ENCODE results near the gene C11orf42.
"Not testable (repeated sequence)": the region's sequence is repeated elsewhere in the genome, so short reads cannot be mapped to it uniquely, and the experiment has no call there.

The C11orf42 gene

DNA sequence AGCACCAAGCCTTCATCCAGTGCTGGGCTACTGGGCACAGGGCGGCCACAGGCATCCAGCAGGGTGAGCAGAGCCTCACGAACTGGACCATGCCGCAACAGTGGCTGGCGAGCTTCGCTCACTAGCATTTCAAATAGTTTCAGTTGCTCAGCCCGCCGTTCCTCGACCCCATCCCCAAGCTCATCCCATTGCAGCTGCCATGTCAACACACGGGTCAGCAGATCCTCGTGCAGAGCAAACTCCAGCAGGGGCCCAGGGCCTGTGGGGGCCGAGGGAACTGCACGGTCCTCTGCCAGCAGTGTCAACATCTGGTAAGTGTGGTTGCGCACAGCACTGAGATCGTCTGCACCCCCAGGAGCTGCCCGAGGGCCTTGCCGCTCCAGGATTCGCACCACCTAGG is 18.5 kb downstream of the C11orf42 start:
- no peak for DNase-seq (ENCODE audit: low spot score)

DNA sequence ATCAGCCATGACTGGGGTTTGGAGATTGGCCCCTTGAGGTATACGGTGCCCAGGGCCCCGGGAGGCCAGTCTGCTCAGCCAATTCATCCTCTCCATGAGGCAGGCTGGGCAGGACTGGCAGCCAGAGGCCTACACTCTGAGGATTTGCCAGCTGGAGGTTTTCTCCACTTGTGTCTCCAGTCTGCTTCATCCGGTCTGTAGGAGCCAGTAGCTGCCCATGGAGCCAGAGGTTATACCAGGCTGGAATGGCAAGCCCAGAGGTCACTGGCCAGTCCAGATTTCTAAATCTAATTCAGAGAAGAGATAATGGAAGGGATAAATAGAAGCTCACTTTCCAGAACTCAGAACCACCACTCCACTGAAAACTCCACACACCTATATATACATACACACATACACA is 19.1 kb downstream of the C11orf42 start:
- no peak for DNase-seq (ENCODE audit: low spot score)

DNA sequence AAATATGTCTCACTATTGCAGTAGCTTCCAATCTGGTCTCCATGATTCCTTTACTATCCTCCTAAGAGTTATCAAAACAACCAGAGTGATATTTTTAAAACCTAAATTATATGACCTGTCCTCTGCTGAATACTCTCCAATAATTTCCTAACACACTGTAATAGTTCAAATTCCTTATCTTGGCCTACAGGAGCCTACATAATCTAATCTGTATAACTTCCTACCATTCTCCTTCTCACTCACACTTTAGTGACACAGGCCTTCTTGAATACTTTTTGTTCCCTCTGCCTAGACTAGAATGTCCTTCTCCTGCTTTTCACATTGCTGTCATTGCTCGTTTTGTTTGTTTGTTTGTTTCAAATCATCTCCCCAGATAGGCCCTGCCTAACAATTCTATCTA is 19.7 kb downstream of the C11orf42 start:
- no peak for DNase-seq (ENCODE audit: low spot score)

DNA sequence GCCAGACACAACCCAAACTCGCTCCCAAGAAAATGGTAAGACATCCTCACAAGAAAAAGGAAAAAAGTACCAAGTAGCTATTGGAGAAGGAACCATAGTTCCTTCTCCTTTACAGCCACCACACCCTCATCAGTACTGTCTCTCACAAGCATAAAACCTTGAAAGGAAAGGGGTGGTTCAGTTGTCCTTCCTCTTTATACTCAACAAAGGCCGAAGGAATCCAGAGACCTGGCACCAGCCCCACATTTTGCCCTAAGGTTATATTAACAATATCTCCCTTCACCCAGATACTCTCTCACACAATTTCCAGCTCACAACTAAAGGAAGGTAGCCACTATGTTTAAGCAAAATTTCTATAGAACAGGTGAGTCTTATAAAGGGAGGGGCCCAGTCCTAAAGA is 20.5 kb downstream of the C11orf42 start:
- DNase-seq (ENCODE audit: low spot score): no peak

DNA sequence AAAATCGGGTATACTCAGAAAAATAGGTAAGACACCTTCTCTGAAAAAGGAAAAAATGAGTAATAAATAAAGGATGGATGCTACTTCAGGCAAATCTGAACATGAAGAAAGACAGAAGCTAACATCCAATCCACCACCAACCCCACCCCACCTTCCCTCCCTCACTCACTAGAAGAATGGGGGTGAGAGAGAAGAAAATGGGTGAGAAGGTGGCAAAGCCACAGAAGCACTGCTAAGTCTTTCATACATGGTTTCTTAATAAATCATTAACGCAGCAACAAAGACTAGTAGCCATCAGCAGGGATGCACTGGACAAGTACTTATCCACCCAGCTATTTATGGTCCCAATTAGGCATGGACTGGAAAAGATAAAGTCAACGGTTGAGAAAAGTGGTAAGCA is 23.2 kb downstream of the C11orf42 start:
- DNase-seq (ENCODE audit: low spot score): no peak

DNA sequence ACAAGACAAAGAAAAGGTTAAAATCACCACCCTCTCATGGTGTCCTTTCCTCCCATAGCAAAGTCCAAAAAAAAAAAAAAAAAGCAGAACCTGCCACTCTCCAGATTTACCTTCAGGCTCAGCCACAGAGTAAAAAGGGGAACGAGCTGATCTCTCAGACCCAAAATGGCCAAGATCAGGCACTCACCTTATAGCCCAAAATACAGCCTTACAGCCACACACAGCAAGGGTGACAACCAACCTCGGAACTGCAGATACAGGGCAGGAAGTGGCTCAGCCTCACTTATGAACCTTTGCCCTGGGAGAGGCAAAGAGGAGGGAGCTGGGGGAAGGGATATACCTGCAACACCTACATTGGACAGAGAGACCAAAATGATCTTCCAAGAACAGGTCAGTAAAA is 24.6 kb downstream of the C11orf42 start:
- DNase-seq (ENCODE audit: low spot score): no peak

DNA sequence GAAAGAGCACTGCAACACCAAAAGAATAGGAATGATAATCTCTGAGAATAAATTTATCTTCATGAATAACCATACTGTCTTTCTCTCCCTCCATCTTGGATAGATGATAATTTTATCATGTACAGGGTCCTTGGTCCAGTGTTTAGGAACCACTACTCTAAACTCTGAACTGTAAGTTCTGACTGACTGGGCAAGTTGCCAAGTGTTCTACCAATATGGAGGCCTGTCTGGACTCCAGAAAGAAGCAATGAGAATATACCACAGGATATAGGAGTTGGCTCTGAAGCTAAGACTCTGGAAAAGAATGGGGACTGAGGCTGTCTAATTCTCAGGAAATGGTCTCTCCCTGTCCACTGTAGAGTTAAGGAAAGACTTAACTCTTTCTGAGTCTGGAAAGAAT is 27.5 kb downstream of the C11orf42 start:
- no peak for DNase-seq (ENCODE audit: low spot score)

DNA sequence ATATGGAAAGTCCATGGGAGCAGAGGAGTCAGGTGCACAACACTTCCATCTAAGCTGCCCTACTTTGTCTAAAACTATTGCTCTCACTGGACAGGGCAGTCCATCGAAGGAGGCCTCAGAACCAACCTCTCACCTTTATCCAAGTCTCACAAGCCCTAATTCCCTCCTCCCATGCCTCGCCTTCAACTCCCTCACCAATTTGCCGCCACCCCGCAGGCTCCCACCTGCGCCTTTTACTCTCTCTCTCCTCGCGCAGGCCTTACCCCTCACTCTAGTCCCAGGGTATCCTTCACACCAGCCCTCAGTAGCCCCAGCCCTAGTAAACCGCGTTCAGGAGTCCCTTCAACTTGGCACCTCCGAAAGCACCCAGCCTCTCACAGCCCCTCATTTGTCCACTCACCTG is 28.6 kb downstream of the C11orf42 start:
- no peak for DNase-seq (ENCODE audit: low spot score)

DNA sequence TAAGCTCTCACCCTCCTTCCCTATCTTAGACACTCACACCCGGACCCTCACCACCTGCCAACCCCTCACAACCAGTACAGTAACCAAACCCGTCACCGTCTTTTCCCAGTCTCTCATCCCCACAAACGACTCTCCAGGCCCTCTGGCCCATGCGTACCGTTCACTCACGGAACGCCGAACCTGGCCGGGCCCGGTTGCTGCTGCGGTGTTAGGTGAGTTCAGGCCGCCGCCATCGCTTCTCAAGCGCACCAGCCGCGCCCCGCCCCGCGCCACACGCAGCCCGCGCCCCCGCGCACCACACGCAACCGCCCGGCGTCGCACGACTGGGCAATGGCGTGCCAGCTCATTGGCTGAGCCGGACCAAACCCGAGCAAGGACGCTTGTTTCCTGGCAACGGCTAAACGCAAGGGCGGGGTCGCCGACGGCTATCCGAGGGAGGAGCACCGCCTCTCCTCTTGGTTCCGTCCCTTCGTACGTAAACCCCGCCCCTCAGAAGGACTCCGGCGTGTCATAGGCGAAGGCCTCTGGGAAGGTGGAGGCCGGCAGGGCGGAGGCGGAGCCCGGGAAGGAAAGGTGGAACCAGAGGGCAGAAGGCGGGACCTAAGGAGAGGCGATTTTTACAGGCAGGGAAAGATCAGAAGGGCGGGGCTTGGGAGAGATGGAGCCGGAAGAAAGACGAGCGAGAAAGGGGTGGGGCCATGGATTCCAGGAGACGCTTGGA is 29.2 kb downstream of the C11orf42 start, which contains the start of gene FHIP1B:
Gene FHIP1B (minus strand): TSS at position 250 of the 721 bp plus-strand sequence. CDS start 10,120 bp downstream, outside the sequence.
- DNase-seq (ENCODE audit: low spot score): peak; percentile 95

DNA sequence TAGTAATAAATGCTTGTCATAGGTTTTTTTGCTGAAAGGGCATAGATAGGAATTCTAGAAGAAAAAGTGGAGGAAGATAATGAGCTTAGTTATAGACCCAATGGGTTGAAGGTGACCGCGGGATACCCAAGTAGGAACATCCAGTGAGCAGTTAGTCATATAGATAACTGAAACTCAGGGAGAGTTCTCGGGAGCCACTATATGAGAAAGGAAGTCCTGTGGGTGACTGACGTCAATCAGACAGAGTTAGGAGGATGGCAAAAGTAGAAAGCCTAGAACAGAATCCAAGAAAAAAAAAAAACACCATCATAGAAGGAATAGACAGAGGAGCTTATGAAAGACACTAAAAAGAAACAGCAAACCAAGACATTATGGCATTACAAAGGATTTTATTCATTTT is 31.9 kb downstream of the C11orf42 start:
- no peak for DNase-seq (ENCODE audit: low spot score)

DNA sequence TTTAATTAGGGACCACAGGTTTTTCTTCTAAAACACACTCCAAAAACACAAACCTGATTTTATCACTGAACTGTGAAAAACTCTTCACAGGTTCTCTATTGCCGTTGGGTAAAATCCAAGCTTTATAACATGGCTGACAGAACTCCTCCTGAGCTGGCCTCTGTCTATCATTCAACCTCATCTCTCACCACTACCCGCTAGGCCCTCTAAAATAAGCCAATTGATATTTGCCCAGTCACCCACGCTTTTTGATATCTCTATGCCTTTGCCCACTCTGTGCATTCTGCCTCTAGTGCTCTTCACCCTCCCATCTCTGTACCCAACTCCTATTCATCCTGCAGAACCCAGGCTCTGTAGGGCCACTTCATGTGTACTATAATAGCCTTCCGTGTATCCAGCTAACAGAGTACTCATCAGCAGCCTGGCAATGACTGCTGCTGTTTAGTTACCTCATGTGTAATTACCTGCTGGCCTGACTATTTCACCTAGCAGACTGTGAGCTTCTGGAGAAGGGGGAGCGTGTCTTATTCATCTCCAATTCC is 32.5 kb downstream of the C11orf42 start:
- DNase-seq (ENCODE audit: low spot score): no peak

DNA sequence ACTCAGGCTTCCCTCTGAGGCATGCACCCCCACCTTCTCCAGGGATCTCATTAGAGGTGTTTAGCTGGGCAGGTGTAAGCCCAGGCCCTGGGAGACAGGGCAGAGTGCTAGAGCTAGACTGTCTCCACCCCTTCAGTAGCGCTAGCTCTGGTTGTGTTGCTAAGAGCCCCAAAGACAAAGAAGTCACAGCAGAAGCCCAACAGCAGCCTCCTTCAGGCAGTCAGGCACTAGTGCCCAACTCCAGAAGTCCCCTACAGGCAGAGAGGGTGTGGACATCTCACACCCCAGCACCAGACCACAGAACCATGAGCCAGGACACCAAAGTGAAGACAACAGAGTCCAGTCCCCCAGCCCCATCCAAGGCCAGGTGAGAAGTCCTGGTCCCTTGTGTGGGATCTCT is 33.5 kb downstream of the C11orf42 start, which contains the start of gene CNGA4:
Gene CNGA4 (plus strand): TSS at position 188 of the 400 bp plus-strand sequence. CDS start 118 bp downstream, at position 306.
- DNase-seq (ENCODE audit: low spot score): no peak

DNA sequence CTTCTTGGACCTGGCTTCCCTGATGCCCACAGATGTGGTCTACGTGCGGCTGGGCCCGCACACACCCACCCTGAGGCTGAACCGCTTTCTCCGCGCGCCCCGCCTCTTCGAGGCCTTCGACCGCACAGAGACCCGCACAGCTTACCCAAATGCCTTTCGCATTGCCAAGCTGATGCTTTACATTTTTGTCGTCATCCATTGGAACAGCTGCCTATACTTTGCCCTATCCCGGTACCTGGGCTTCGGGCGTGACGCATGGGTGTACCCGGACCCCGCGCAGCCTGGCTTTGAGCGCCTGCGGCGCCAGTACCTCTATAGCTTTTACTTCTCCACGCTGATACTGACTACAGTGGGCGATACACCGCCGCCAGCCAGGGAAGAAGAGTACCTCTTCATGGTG is 34.8 kb downstream of the C11orf42 start:
- no peak for DNase-seq (ENCODE audit: low spot score)

DNA sequence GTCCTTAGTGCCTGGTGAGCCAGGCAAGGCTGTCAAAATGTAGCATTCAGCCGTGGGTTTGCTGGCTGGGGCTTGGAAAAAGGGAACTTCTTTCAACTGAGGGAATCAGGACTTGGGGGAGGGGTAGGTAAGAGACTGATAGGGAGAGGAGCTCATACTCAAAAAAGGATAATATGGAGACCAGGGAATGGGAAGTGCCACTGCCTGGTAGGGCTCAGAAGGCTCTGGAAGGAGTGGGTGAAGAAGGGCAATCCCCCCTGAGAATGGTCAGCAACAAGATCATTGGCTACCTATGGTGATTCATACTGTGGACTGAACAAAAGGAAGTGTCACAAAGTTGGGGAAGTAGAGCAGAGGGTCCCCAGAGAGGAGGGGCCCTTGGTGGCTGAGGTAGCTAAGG is 35.4 kb downstream of the C11orf42 start:
- no peak for DNase-seq (ENCODE audit: low spot score)

DNA sequence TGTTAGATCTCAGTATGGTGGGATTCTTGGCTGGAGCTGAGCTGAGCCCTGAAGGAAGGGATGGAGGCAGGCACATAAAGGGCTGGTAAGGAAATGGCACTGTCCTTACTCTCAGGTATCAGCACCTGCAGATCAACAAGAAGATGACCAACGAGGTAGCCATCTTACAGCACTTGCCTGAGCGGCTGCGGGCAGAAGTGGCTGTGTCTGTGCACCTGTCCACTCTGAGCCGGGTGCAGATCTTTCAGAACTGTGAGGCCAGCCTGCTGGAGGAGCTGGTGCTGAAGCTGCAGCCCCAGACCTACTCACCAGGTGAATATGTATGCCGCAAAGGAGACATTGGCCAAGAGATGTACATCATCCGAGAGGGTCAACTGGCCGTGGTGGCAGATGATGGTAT is 36.0 kb downstream of the C11orf42 start:
- DNase-seq (ENCODE audit: low spot score): no peak

DNA sequence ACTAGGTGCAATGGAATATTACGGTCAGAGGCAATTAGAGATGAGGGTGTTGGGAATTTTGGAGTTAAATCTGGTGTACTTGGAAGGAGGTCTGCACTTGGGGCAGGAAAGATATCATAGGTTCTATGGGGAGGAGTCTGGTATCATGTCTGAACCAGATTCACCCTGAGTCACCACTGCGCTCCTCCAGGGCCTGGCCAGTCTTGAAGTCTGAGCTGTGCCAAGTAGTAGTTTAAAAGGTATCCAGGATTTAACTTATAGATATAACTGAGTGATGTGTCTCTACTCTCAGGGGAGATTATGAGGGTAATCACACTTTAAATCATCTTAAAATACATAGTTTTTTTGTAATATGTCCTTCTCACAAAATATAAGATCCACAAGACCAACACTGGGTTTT is 40.2 kb downstream of the C11orf42 start:
- no peak for DNase-seq (ENCODE audit: low spot score)

DNA sequence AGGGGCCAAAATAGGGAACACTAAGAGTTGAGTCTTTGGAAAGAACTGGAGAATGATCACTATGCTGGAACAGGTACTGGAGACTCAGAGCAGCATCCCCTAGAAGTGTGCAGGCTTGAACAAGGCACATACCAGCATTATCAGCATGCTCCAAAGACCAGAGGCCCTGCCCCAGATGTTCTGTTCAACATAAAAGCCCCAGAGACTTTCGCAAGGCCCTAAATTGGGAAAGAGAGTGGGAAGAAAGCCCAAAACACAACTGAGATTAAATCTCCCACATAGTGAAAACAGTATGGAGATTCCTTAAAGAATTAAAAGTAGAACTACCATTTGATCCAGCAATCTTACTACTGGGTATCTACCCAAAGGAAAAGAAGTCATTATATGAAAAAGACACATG is 42.9 kb downstream of the C11orf42 start:
- no peak for DNase-seq (ENCODE audit: low spot score)

DNA sequence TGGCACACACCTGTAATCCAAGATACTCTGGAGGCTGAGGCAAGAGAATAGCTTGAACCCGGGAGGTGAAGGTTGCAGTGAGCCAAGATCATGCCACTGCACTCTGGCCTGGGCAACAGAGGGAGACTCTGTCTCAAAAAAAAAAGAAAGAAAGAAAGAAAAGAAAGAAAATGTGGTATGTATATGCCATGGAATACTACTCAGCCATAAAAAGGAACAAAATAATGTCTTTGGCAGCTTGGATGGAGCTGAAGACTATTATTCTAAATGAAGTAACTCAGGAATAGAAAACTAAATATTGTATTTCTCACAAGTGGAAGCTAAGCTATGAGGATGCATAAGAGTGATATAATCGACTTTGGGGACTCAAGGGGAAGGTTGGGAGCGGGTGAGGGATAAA is 43.5 kb downstream of the C11orf42 start:
- DNase-seq (ENCODE audit: low spot score): not testable (repeated sequence)

DNA sequence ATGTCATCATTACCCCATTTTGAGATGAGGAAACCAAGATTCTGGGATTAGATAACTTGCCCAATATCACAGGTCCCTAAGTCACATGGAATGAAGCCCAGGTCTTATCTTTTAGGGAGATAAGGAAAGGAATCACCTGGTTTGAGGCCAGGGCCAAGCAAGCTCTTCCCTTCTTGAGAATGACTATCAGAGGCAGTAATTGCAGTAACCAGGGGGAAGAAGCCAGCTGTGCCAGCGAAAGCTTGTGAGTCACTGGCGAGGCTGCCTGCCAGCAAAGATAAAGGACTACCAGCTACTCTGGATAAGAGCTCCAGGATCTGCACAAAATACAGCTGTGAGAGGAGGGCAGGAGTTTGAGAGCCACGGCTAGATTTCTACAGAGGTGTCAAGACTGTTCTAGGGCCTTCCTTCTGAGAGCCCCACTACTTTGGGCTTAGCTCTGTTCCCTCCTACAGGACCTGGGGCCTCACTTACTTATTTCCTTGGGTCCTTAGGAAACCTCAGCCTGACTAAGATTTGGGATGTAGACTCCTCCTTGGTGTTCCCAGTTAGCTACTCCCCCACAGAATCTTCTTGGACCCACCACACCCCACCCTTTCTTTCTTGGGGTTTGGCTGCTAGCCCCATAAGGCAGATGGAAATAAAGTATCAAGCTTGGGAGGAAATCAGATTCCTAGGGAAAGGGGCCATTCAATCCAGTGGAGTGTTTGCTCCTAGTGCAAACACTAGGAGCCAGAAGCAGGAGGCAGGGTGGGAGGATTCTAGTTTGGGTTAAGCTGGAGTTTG is 44.6 kb downstream of the C11orf42 start:
- DNase-seq (ENCODE audit: low spot score): no peak

DNA sequence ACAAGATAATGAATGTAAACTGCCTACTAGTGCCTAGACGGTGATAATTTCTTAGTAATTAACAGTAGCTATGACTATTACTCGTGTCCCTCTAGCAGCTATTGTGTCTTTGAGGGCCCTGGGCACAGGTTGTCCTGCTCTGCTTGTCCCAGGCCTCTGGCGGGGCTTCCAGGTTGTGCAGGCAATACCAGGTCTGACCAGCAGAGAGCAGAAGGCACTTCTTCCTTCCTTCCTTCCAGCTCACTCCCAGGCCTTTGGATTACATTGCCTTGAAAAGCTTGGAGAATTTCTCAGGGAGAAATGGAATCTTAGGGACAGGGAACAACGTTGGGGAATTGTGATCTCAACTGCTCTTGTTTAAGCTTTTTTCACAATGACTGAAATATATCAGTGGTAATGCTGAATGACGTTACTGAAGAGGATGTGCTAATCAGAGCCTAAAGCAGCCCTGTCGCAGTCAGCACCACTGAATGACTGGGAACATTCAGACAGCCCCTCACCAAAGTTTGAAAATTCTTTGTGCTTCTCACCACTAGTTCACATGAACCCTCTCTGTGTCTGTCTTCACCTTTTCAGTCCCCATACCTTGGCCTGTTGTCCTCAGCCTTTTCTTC is 45.9 kb downstream of the C11orf42 start:
- peak; percentile 84 for DNase-seq (ENCODE audit: low spot score)

DNA sequence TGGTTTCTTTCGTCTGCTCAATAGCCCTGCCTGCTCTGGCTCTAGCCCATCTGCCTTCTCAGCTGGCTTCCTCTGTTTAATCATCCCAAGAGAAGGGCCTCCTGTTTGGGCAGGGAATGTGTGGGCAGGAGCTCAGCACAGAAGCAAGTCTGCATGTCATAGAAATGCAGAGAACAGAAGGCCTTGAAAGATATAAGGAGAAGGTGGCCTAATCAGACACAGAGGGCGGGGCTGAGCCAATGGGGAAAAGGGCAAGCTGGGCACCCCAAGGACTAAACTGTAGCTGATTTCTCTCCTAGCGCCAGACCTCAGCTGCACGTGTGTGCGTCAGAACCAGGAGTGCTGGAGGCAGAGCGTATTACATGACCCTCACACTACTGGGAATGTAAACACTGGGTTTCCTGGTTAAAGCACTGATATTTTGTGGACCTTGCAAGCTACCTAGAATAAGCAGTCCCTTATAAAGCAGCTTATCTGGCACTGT is 46.7 kb downstream of the C11orf42 start:
- no peak for DNase-seq (ENCODE audit: low spot score)

DNA sequence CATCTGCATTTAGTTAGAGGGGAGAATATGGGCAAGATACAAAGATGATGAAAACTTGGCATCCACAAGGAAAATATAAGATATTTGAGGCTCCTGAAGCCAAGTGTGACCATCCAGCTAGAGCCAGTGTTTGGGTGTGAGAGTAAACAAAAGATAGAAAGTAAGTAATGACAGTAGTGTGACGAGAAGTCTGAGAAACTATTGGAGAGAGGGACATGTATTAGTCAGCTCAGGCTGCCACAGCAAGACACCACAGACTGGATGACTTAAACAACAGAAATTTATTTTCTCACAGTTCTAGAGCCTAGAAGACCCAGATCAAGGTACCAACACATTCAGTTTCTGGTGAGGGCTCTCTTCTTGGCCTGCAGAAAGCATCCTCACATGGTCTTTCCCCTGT is 47.8 kb downstream of the C11orf42 start:
- DNase-seq (ENCODE audit: low spot score): no peak

DNA sequence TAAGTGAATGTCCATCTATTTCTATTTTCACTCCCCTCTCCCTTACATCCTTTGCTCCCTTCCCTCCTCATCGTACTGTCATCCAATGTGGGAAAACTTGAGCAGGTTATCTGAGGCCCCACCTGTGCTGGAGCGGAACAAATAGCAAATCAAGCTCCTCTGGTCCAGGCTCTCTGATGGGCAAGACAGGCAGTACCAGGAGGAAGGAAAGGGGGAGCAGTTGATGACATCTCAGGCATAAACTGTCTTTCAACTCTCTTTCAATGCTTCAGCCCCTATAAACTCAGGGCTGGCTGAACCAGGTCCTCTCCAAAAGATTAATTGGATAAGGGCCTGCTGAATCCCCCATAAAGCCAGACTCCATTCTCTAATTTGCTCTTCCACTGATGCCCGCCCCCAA is 52.8 kb downstream of the C11orf42 start:
- DNase-seq (ENCODE audit: low spot score): no peak
